NCI-H187 (cell line): ENCODE results near the gene ALAS2.
"Not testable (repeated sequence)": the region's sequence is repeated elsewhere in the genome, so short reads cannot be mapped to it uniquely, and the experiment has no call there.

Experiments used
- DNase-seq, 2 experiments: peaks; one replicate each; lab custom pipeline; 2025; lab: John Stamatoyannopoulos, UW

ALAS2 gene

GRCh38 chrX:55030271-55031205, at the start of gene ALAS2:
TSS of gene ALAS2 (minus strand) at chrX:55030977. CDS start at chrX:55026000, 4,977 bp downstream.
- no peak for DNase-seq

- no peak for DNase-seq
Observed at GRCh38 chrX:55074851-55075467, 44.2 kb upstream of the ALAS2 start, which contains the start of gene PAGE2B. TSS of gene PAGE2B (plus strand) at chrX:55075030. CDS start at chrX:55076042, 1,012 bp downstream.

GRCh38 chrX:55072286-55072685, 41.5 kb upstream of the ALAS2 start:
- DNase-seq, result no peak

GRCh38 chrX:55067180-55067579, 36.4 kb upstream of the ALAS2 start:
- not testable (repeated sequence) for DNase-seq

GRCh38 chrX:55057675-55058249, 27.0 kb upstream of the ALAS2 start:
- DNase-seq, result no peak

- DNase-seq, result no peak
Observed at GRCh38 chrX:55056820-55057674, 26.3 kb upstream of the ALAS2 start.

- not testable (repeated sequence) for DNase-seq
Observed at GRCh38 chrX:55050599-55050998, 19.8 kb upstream of the ALAS2 start.

- no peak for DNase-seq
Observed at GRCh38 chrX:55041514-55041913, 10.7 kb upstream of the ALAS2 start.

- DNase-seq, result no peak
Observed at GRCh38 chrX:55039471-55039870, 8.7 kb upstream of the ALAS2 start.

- DNase-seq, result no peak
Observed at GRCh38 chrX:55033429-55033828, 2.7 kb upstream of the ALAS2 start.

GRCh38 chrX:55029291-55029690, 1.5 kb downstream of the ALAS2 start:
- DNase-seq, result no peak

GRCh38 chrX:55028611-55029010, 2.2 kb downstream of the ALAS2 start:
- DNase-seq, result no peak

- DNase-seq, result no peak
Observed at GRCh38 chrX:55028040-55028439, 2.7 kb downstream of the ALAS2 start.

GRCh38 chrX:55026840-55027239, 3.9 kb downstream of the ALAS2 start:
- no peak for DNase-seq

- DNase-seq, result no peak
Observed at GRCh38 chrX:55026143-55026542, 4.6 kb downstream of the ALAS2 start.

- DNase-seq, result no peak
Observed at GRCh38 chrX:55014897-55015299, 15.9 kb downstream of the ALAS2 start.

GRCh38 chrX:55011294-55011693, 19.5 kb downstream of the ALAS2 start:
- DNase-seq, result no peak

- DNase-seq, result no peak
Observed at GRCh38 chrX:55008571-55009358, 22.0 kb downstream of the ALAS2 start.

- DNase-seq, result no peak
Observed at GRCh38 chrX:55007656-55008055, 23.1 kb downstream of the ALAS2 start.

- no peak for DNase-seq
Observed at GRCh38 chrX:55006827-55007621, 23.8 kb downstream of the ALAS2 start.
